ENCODE data around the gene TBC1D22A.

TBC1D22A gene

GRCh38 chr22:47065756-47066615 is 303.5 kb downstream of the TBC1D22A start:
- DNase-seq (ENCODE audit: extremely low read depth in 1 of 2, low read depth in 1 of 2): no peak

GRCh38 chr22:47066616-47066905 is 304.1 kb downstream of the TBC1D22A start:
- DNase-seq (ENCODE audit: extremely low read depth in 1 of 2, low read depth in 1 of 2): no peak

GRCh38 chr22:47067321-47067890 is 305.0 kb downstream of the TBC1D22A start:
- no peak for DNase-seq (ENCODE audit: extremely low read depth in 1 of 2, low read depth in 1 of 2)

GRCh38 chr22:47067911-47068625 is 305.6 kb downstream of the TBC1D22A start:
- no peak for DNase-seq (ENCODE audit: extremely low read depth in 1 of 2, low read depth in 1 of 2)

- no peak for DNase-seq (ENCODE audit: extremely low read depth in 1 of 2, low read depth in 1 of 2)
Measured at GRCh38 chr22:47068626-47068996, 306.2 kb downstream of the TBC1D22A start.

GRCh38 chr22:47069270-47069669 is 306.8 kb downstream of the TBC1D22A start:
- no peak for DNase-seq (ENCODE audit: extremely low read depth in 1 of 2, low read depth in 1 of 2)

- DNase-seq (ENCODE audit: extremely low read depth in 1 of 2, low read depth in 1 of 2): no peak
Measured at GRCh38 chr22:47071078-47071806, 308.8 kb downstream of the TBC1D22A start.

- no peak for DNase-seq (ENCODE audit: extremely low read depth in 1 of 2, low read depth in 1 of 2)
Measured at GRCh38 chr22:47071807-47072641, 309.6 kb downstream of the TBC1D22A start.

GRCh38 chr22:47072642-47072967 is 310.2 kb downstream of the TBC1D22A start:
- DNase-seq (ENCODE audit: extremely low read depth in 1 of 2, low read depth in 1 of 2): no peak

- DNase-seq (ENCODE audit: extremely low read depth in 1 of 2, low read depth in 1 of 2): no peak
Measured at GRCh38 chr22:47073075-47073474, 310.6 kb downstream of the TBC1D22A start.

- DNase-seq (ENCODE audit: extremely low read depth in 1 of 2, low read depth in 1 of 2): no peak
Measured at GRCh38 chr22:47074105-47074504, 311.7 kb downstream of the TBC1D22A start.

GRCh38 chr22:47075568-47075967 is 313.1 kb downstream of the TBC1D22A start:
- no peak for DNase-seq (ENCODE audit: extremely low read depth in 1 of 2, low read depth in 1 of 2)

- no peak for DNase-seq (ENCODE audit: extremely low read depth in 1 of 2, low read depth in 1 of 2)
Measured at GRCh38 chr22:47076758-47077157, 314.3 kb downstream of the TBC1D22A start.

GRCh38 chr22:47080100-47080499 is 317.6 kb downstream of the TBC1D22A start:
- DNase-seq (ENCODE audit: extremely low read depth in 1 of 2, low read depth in 1 of 2): no peak

GRCh38 chr22:47082505-47082904 is 320.1 kb downstream of the TBC1D22A start:
- no peak for DNase-seq (ENCODE audit: extremely low read depth in 1 of 2, low read depth in 1 of 2)

- DNase-seq (ENCODE audit: extremely low read depth in 1 of 2, low read depth in 1 of 2): no peak
Measured at GRCh38 chr22:47083379-47083986, 321.0 kb downstream of the TBC1D22A start.

- no peak for DNase-seq (ENCODE audit: extremely low read depth in 1 of 2, low read depth in 1 of 2)
Measured at GRCh38 chr22:47084226-47084625, 321.8 kb downstream of the TBC1D22A start.

GRCh38 chr22:47086596-47087248 is 324.3 kb downstream of the TBC1D22A start:
- no peak for DNase-seq (ENCODE audit: extremely low read depth in 1 of 2, low read depth in 1 of 2)

GRCh38 chr22:47088480-47089158 is 326.2 kb downstream of the TBC1D22A start:
- DNase-seq (ENCODE audit: extremely low read depth in 1 of 2, low read depth in 1 of 2): no peak
